ENCODE results near the gene TPD52L1. TPM values are rescaled to one million over a fixed set of nuclear protein-coding genes. Genes with fewer than 3 reads are reported as not detected.
A peak's percentile ranks its signal among the peaks of the same experiment; 100 is the strongest.

Gene TPD52L1
- 164 and 318 TPM in 2 replicates for total RNA-seq

- Histone ChIP-seq H3K27me3 (ENCODE audit: control insufficient read depth, insufficient read depth, low read length) (no peaks in the 10 kb centered on the region), H3K4me3 (ENCODE audit: low read depth, low read length) (peak within 1 kb of the TSS; percentile 87), H3K36me3 (ENCODE audit: control insufficient read depth, insufficient read depth, low read length) (no peaks in the 10 kb centered on the region)
- DNase-seq (ENCODE audit: low read depth): peak; percentile 68
- peak; percentile 97 for TF ChIP-seq CTCF (IDR thresholded peaks at IDR 0.05; ENCODE audit: insufficient read depth, low read length, severe bottlenecking)
- FAIRE-seq: no peak
Measured at GRCh38 chr6:125153391-125154117, at the start of gene TPD52L1. Gene TPD52L1, plus strand, starts transcription at chr6:125153773. Its CDS starts 179 bp downstream, at chr6:125153952.

- TF ChIP-seq CTCF (IDR thresholded peaks at IDR 0.05; ENCODE audit: insufficient read depth, low read length, severe bottlenecking): no peak
- Histone ChIP-seq H3K27me3 (ENCODE audit: control insufficient read depth, insufficient read depth, low read length) (no peaks in the 10 kb centered on the region), H3K4me3 (ENCODE audit: low read depth, low read length) (no peak overlapping the region), H3K36me3 (ENCODE audit: control insufficient read depth, insufficient read depth, low read length) (no peaks in the 10 kb centered on the region)
- DNase-seq (ENCODE audit: low read depth) (peak; percentile 62), FAIRE-seq (no peak)
Measured at GRCh38 chr6:125104425-125104824, 49.1 kb upstream of the TPD52L1 start.

GRCh38 chr6:125107048-125107447, 46.5 kb upstream of the TPD52L1 start:
- FAIRE-seq: no peak
- Histone ChIP-seq H3K27me3 (ENCODE audit: control insufficient read depth, insufficient read depth, low read length) (no peaks in the 10 kb centered on the region), H3K4me3 (ENCODE audit: low read depth, low read length) (no peak overlapping the region), H3K36me3 (ENCODE audit: control insufficient read depth, insufficient read depth, low read length) (no peaks in the 10 kb centered on the region)
- TF ChIP-seq CTCF (IDR thresholded peaks at IDR 0.05; ENCODE audit: insufficient read depth, low read length, severe bottlenecking): no peak
- DNase-seq (ENCODE audit: low read depth): no peak

GRCh38 chr6:125107896-125108295, 45.7 kb upstream of the TPD52L1 start:
- DNase-seq (ENCODE audit: low read depth) (peak; percentile 48), FAIRE-seq (no peak)
- TF ChIP-seq CTCF (IDR thresholded peaks at IDR 0.05; ENCODE audit: insufficient read depth, low read length, severe bottlenecking): no peak
- no peaks in the 10 kb centered on the region for H3K36me3 ChIP-seq (ENCODE audit: control insufficient read depth, insufficient read depth, low read length)
- H3K27me3 ChIP-seq (ENCODE audit: control insufficient read depth, insufficient read depth, low read length): no peaks in the 10 kb centered on the region
- H3K4me3 ChIP-seq (ENCODE audit: low read depth, low read length): no peak overlapping the region

- TF ChIP-seq CTCF (IDR thresholded peaks at IDR 0.05; ENCODE audit: insufficient read depth, low read length, severe bottlenecking): no peak
- Histone ChIP-seq H3K36me3 (ENCODE audit: control insufficient read depth, insufficient read depth, low read length) (no peaks in the 10 kb centered on the region), H3K27me3 (ENCODE audit: control insufficient read depth, insufficient read depth, low read length) (no peaks in the 10 kb centered on the region), H3K4me3 (ENCODE audit: low read depth, low read length) (no peak overlapping the region)
- FAIRE-seq (no peak), DNase-seq (ENCODE audit: low read depth) (no peak)
Measured at GRCh38 chr6:125110056-125110455, 43.5 kb upstream of the TPD52L1 start.
